B cell (primary cell): ENCODE measurements around the gene ZNF641. TPM values are rescaled to one million over a fixed set of nuclear protein-coding genes. Genes with fewer than 3 reads are reported as not detected.
A peak's percentile ranks its signal among the peaks of the same experiment; 100 is the strongest.

Experiments
- ATAC-seq: fragments of 200-7000 bp; cut with Tn5 transposase; one replicate; pipeline ENCODE4 v1.10.0; 2021; ENCODE audit warnings: low read depth, mild to moderate bottlenecking, moderate number of reproducible peaks, moderate library complexity
- CTCF ChIA-PET: fragments of 350-600 bp; sonication (Branson Sonifier 250); formaldehyde crosslinking; loops from one replicate; lab custom pipeline; 2021; ENCODE audit warnings: antibody characterized with exemption, inconsistent platforms; lab: Charles Lee
- POLR2A ChIA-PET: fragments of 350-600 bp; sonication (Branson Sonifier 250); formaldehyde crosslinking; loops from one replicate; lab custom pipeline; 2021; ENCODE audit warnings: antibody characterized with exemption; lab: Charles Lee
- DNase-seq: peaks from one replicate; pipeline ENCODE4 v3.0.0; 2013
- H2AFZ ChIP-seq: 2 replicates; pipeline ENCODE4 v1.6.1; 2012; ENCODE audit warnings: mild to moderate bottlenecking, low read depth, low read length; ENCODE audit not compliant: insufficient read depth, poor library complexity, severe bottlenecking
- H3K27ac ChIP-seq, 2 donors: 1 replicate in 1 of 2; 2 replicates in 1 of 2; pipeline ENCODE4 v1.5.1; 2012 to 2013; ENCODE audit warnings: low read length in 2 of 2, mild to moderate bottlenecking in 2 of 2, moderate library complexity in 1 of 2
- H3K27me3 ChIP-seq, 4 experiments: fragments of 200-600 bp in 1 of 4; sonication (generic) in 1 of 4; replicated peaks in 1 of 4; 1 replicate in 2 of 4; 2 replicates in 2 of 4; pipeline versions ENCODE4 v1.6.1 to v1.7.0; 2013 to 2016; ENCODE audit warnings: low read length in 3 of 4, mild to moderate bottlenecking in 2 of 4, mixed read lengths in 1 of 4, moderate library complexity in 1 of 4; ENCODE audit not compliant: insufficient read depth in 4 of 4, control insufficient read depth in 3 of 4; ENCODE audit errors: control extremely low read depth in 1 of 4
- H3K36me3 ChIP-seq, 2 experiments: replicated peaks in 1 of 2; 1 replicate in 1 of 2; 2 replicates in 1 of 2; pipeline versions ENCODE4 v1.6.1 to v1.7.1; 2013; ENCODE audit warnings: low read length in 1 of 2; ENCODE audit not compliant: insufficient read depth in 2 of 2, control insufficient read depth in 1 of 2; ENCODE audit errors: control extremely low read depth in 1 of 2, extremely low read depth in 1 of 2
- H3K4me1 ChIP-seq, 2 donors: fragments of 200-600 bp in 1 of 2; sonication (generic) in 1 of 2; 1 replicate in 1 of 2; 2 replicates in 1 of 2; pipeline versions ENCODE4 v1.5.1 to v1.6.1; 2013 to 2017; ENCODE audit warnings: low read length in 2 of 2; ENCODE audit not compliant: control insufficient read depth in 2 of 2, insufficient read depth in 2 of 2
- H3K4me2 ChIP-seq: replicated peaks from 2 replicates; pipeline ENCODE3; 2012; ENCODE audit warnings: mild to moderate bottlenecking, low read depth, low read length; ENCODE audit not compliant: poor library complexity, severe bottlenecking
- H3K4me3 ChIP-seq, 5 experiments: fragments of 200-600 bp in 1 of 5; sonication (generic) in 1 of 5; 1 replicate in 3 of 5; 2 replicates in 2 of 5; pipeline versions ENCODE4 v1.5.1 to v1.7.0; 2011 to 2016; ENCODE audit warnings: low read length in 4 of 5, mild to moderate bottlenecking in 4 of 5, low read depth in 2 of 5, control low read depth in 1 of 5, moderate library complexity in 1 of 5; ENCODE audit not compliant: insufficient read depth in 1 of 5; ENCODE audit errors: control extremely low read depth in 1 of 5, extremely low read depth in 1 of 5
- H3K79me2 ChIP-seq: fragments of 200-600 bp; sonication (generic); one replicate; pipeline ENCODE4 v1.6.0; 2016; ENCODE audit warnings: low read length; ENCODE audit not compliant: control insufficient read depth, insufficient read depth
- H3K9ac ChIP-seq: fragments of 200-600 bp; sonication (generic); 2 replicates; pipeline ENCODE4 v1.6.1; 2017; ENCODE audit warnings: mild to moderate bottlenecking, low read length, moderate library complexity
- H3K9me3 ChIP-seq, 3 donors: one replicate each; pipeline versions ENCODE4 v1.6.1 to v1.7.1; 2013; ENCODE audit warnings: low read length in 2 of 3; ENCODE audit not compliant: control insufficient read depth in 2 of 3, insufficient read depth in 1 of 3; ENCODE audit errors: control extremely low read depth in 1 of 3
- H4K20me1 ChIP-seq: 2 replicates; pipeline ENCODE4 v1.6.0; 2012; ENCODE audit warnings: mild to moderate bottlenecking, low read length; ENCODE audit not compliant: insufficient read depth, control insufficient read depth, poor library complexity, severe bottlenecking
- H3K27ac Mint-ChIP-seq: one replicate; pipeline ENCODE4 v1.8.0; 2021; ENCODE audit warnings: mixed read lengths
- H3K27me3 Mint-ChIP-seq: one replicate; pipeline ENCODE4 v1.8.0; 2021; ENCODE audit warnings: mixed read lengths
- H3K4me1 Mint-ChIP-seq: one replicate; pipeline ENCODE4 v1.8.0; 2021; ENCODE audit warnings: mixed read lengths
- H3K4me3 Mint-ChIP-seq: one replicate; pipeline ENCODE4 v1.8.0; 2021; ENCODE audit warnings: mixed read lengths
- H3K9me3 Mint-ChIP-seq: one replicate; pipeline ENCODE4 v1.8.0; 2022; ENCODE audit warnings: mixed read lengths; ENCODE audit not compliant: insufficient read depth
- EZH2 ChIP-seq: IDR thresholded peaks from 2 replicates; pipeline ENCODE4 v1.6.1; 2012; ENCODE audit warnings: borderline replicate concordance, low read depth, mild to moderate bottlenecking, moderate library complexity, low read length; ENCODE audit not compliant: insufficient read depth, poor library complexity, severe bottlenecking
- WGBS: methylation state at CpG from one replicate; pipeline ENCODE4 v1.1.5; 2013; ENCODE audit warnings: missing lambda C conversion rate; ENCODE audit not compliant: insufficient coverage; 5-methylcytosine and 5-hydroxymethylcytosine counted together
- intact Hi-C: fragments of 100-400 bp; cut with micrococcal nuclease; formaldehyde crosslinking; loops from one replicate; pipeline ENCODE4 v1.10.0; 2022
- polyA plus RNA-seq: library from polyadenylated mRNA; depleted of rRNA; stranded (reverse); fragments of >200 nt; gene quantifications from 2 replicates; pipeline ENCODE4 v1.2.3, GENCODE V29; 2012
- total RNA-seq, 2 donors: library from RNA; stranded (reverse); fragments of 120-200 nt in 1 of 2; gene quantifications; 1 replicate in 1 of 2; 2 replicates in 1 of 2; pipeline versions ENCODE4 v1.2.3 to v1.2.4, GENCODE V29; 2013 to 2022
- TF ChIP-seq, protein P1 (sequence below): fragments of 200-600 bp; IDR thresholded peaks from one replicate; pipeline ENCODE4 v1.8.0; 2022; ENCODE audit warnings: antibody characterized with exemption, mild to moderate bottlenecking

The ZNF641 gene
- total and polyA plus RNA-seq, 2 donors (not counting 1 experiment from before 2014, with no cell fraction given): 10.3 to 34.2 TPM

GRCh38 chr12:48316491-48316890 lies 34.2 kb downstream of the ZNF641 start:
- Histone ChIP-seq H4K20me1 (no peaks in the 10 kb centered on the region), H3K27ac (no peak overlapping the region), H3K4me1 (no peaks in the 10 kb centered on the region), H2AFZ (no peak overlapping the region), H3K79me2 (no peaks in the 10 kb centered on the region), H3K9ac (no peak overlapping the region), H3K36me3 (no peaks in the 10 kb centered on the region), H3K9me3 (peaks cover 0 to 11% (median 5%) of the 10 kb centered on the region in 3 donors), H3K4me3 (no peak overlapping the region), H3K27me3 (peaks cover 0 to 6% (median 0%) of the 10 kb centered on the region in 4 experiments), H3K4me2 (no peak overlapping the region)
- intact Hi-C loops: no loop called here
- peaks cover 8% of the 10 kb centered on the region for H3K9me3 Mint-ChIP-seq
- ChIA-PET CTCF (no interaction called here), POLR2A (no interaction called here)
- peaks cover 27% of the 10 kb centered on the region for H3K27me3 Mint-ChIP-seq
- H3K4me1 Mint-ChIP-seq: no peaks in the 10 kb centered on the region
- ATAC-seq (no peak), DNase-seq (no peak)
- WGBS: 100% methylated on average over 1 of the region's 2 CpGs
- H3K27ac Mint-ChIP-seq: no peak overlapping the region
- no peak overlapping the region for H3K4me3 Mint-ChIP-seq
- TF ChIP-seq, protein P1, sequence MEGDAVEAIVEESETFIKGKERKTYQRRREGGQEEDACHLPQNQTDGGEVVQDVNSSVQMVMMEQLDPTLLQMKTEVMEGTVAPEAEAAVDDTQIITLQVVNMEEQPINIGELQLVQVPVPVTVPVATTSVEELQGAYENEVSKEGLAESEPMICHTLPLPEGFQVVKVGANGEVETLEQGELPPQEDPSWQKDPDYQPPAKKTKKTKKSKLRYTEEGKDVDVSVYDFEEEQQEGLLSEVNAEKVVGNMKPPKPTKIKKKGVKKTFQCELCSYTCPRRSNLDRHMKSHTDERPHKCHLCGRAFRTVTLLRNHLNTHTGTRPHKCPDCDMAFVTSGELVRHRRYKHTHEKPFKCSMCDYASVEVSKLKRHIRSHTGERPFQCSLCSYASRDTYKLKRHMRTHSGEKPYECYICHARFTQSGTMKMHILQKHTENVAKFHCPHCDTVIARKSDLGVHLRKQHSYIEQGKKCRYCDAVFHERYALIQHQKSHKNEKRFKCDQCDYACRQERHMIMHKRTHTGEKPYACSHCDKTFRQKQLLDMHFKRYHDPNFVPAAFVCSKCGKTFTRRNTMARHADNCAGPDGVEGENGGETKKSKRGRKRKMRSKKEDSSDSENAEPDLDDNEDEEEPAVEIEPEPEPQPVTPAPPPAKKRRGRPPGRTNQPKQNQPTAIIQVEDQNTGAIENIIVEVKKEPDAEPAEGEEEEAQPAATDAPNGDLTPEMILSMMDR: no peak
- TF ChIP-seq EZH2: no peak

DNA sequence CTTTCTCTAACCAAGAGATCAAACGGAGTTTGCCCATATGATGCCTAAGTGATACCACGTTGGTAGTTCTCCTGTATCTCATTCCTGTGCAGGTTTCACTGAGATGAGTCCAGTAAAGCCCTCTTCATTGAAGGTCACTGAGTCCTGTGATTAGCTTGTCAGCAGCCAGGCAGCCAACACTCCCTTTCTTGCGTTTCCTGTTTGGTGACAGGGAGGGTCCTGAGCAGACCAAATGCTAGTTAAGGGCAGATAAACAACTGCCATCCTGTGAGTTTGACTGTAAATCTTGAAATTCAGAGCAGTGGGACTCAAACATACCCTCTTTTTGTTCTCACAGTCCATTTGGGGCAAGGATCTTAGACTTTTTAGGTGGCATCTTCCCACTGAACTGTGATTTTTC lies 39.4 kb downstream of the ZNF641 start:
- no peaks in the 10 kb centered on the region for H3K36me3 ChIP-seq
- H3K9me3 Mint-ChIP-seq: no peaks in the 10 kb centered on the region
- ChIA-PET CTCF (no interaction called here), POLR2A (no interaction called here)
- 80% methylated on average over 3 of the region's 3 CpGs for WGBS
- no peak overlapping the region for H3K27ac Mint-ChIP-seq
- H3K9me3 ChIP-seq: peaks cover 0 to 6% (median 4%) of the 10 kb centered on the region in 3 donors
- no peak overlapping the region for H3K4me3 ChIP-seq
- no peak overlapping the region for H3K27ac ChIP-seq
- H3K4me1 ChIP-seq: no peaks in the 10 kb centered on the region
- no peak for TF ChIP-seq EZH2
- TF ChIP-seq, protein P1: no peak
- DNase-seq: no peak
- no peaks in the 10 kb centered on the region for H3K4me1 Mint-ChIP-seq
- H3K9ac ChIP-seq: no peak overlapping the region
- H3K27me3 ChIP-seq: peaks cover 0 to 6% (median 0%) of the 10 kb centered on the region in 4 experiments
- intact Hi-C loops: no loop called here
- H3K27me3 Mint-ChIP-seq: peaks cover 11% of the 10 kb centered on the region
- H3K4me3 Mint-ChIP-seq: no peak overlapping the region
- no peak for ATAC-seq
- no peaks in the 10 kb centered on the region for H3K79me2 ChIP-seq
- H4K20me1 ChIP-seq: no peaks in the 10 kb centered on the region
- H3K4me2 ChIP-seq: no peak overlapping the region
- peak overlapping the region; percentile 6 for H2AFZ ChIP-seq
